Activated CD8-positive, alpha-beta memory T cell treated with anti-CD3 and anti-CD28 coated beads for 36 hours (primary cell): ENCODE data around the gene NUP88. TPM values are rescaled to one million over a fixed set of nuclear protein-coding genes. Genes with fewer than 3 reads are reported as not detected.

ENCODE experiments used
- CTCF ChIA-PET: fragments of 350-600 bp; sonication (Branson Sonifier 250); formaldehyde crosslinking; loops from one replicate; lab custom pipeline; 2021; ENCODE audit warnings: antibody characterized with exemption; lab: Charles Lee
- POLR2A ChIA-PET: fragments of 350-600 bp; sonication (Branson Sonifier 250); formaldehyde crosslinking; loops from one replicate; lab custom pipeline; 2021; ENCODE audit warnings: antibody characterized with exemption; lab: Charles Lee
- total RNA-seq, 2 experiments: library from RNA; stranded (reverse); gene quantifications; one replicate each; pipeline ENCODE4 v1.2.3, GENCODE V29; 2021

Gene NUP88
- total RNA-seq, result 100 to 1,000 TPM; 145 to 164 TPM

- CTCF ChIA-PET, result interaction anchor here (0.6 to 1.6 kb wide), 4 partner anchors 14 to 114 kb away, joined by 3 to 5 read pairs (median 4); partner anchors contain the start of genes C1QBP, DERL2 and MIS12
- POLR2A ChIA-PET, result interaction anchor here (0.7 to 1.3 kb wide), 7 partner anchors 9 to 107 kb away, joined by 3 to 9 read pairs (median 4); partner anchors contain the start of genes C1QBP and DHX33
Observed at GRCh38 chr17:5419356-5419958, at the start of gene NUP88. Gene NUP88 (minus strand): TSS chr17:5419662. CDS start chr17:5419650, 12 bp downstream.

GRCh38 chr17:5468075-5468473 is 48.6 kb upstream of the NUP88 start:
- CTCF ChIA-PET, result interaction anchor here (1.8 kb wide), 1 partner anchor 29 kb away, joined by 8 read pairs; the partner anchor contains the start of gene C1QBP
- POLR2A ChIA-PET, result interaction anchor here (0.6 to 1.7 kb wide), 5 partner anchors 18 to 55 kb away, joined by 3 to 9 read pairs (median 4); partner anchors contain the start of genes C1QBP, DERL2, MIS12 and NUP88

- ChIA-PET CTCF (no interaction called here), POLR2A (interaction anchor here (0.6 to 1.7 kb wide), 2 partner anchors 36 to 54 kb away, joined by 3 to 4 read pairs; no protein-coding TSS in a partner anchor)
Observed at GRCh38 chr17:5467416-5467815, 48.0 kb upstream of the NUP88 start.

GRCh38 chr17:5466295-5466694 is 46.8 kb upstream of the NUP88 start:
- ChIA-PET CTCF (interaction anchor here (1.2 kb wide), 1 partner anchor 27 kb away, joined by 7 read pairs; the partner anchor contains the start of gene C1QBP), POLR2A (interaction anchor here (1.2 kb wide), 1 partner anchor 48 kb away, joined by 3 read pairs; no protein-coding TSS in a partner anchor)

- POLR2A ChIA-PET, result no interaction called here
- CTCF ChIA-PET, result interaction anchor here (1.0 to 1.1 kb wide), 2 partner anchors 24 to 26 kb away, joined by 3 read pairs; no protein-coding TSS in a partner anchor
Observed at GRCh38 chr17:5464717-5465507, 45.5 kb upstream of the NUP88 start.

- ChIA-PET CTCF (no interaction called here), POLR2A (no interaction called here)
Observed at GRCh38 chr17:5446786-5447185, 27.3 kb upstream of the NUP88 start.

- ChIA-PET POLR2A (no interaction called here), CTCF (interaction anchor here (0.9 kb wide), 1 partner anchor 25 kb away, joined by 3 read pairs; the partner anchor contains the start of gene DHX33)
Observed at GRCh38 chr17:5444209-5444608, 24.7 kb upstream of the NUP88 start.

GRCh38 chr17:5443728-5444127 is 24.3 kb upstream of the NUP88 start:
- POLR2A ChIA-PET, result no interaction called here
- CTCF ChIA-PET, result interaction anchor here (0.9 kb wide), 1 partner anchor 25 kb away, joined by 3 read pairs; the partner anchor contains the start of gene DHX33

- CTCF ChIA-PET, result interaction anchor here (0.6 to 4.0 kb wide), 19 partner anchors 11 to 248 kb away, joined by 3 to 31 read pairs (median 4); partner anchors contain the start of genes DHX33, NUP88 and ZNF594
- POLR2A ChIA-PET, result interaction anchor here (0.6 to 1.4 kb wide), 6 partner anchors 20 to 167 kb away, joined by 3 to 6 read pairs (median 4); partner anchors contain the start of genes DERL2, DHX33, MIS12 and NUP88
Observed at GRCh38 chr17:5439446-5439764, 19.9 kb upstream of the NUP88 start.

GRCh38 chr17:5438716-5439445 is 19.4 kb upstream of the NUP88 start, which contains the start of gene C1QBP:
Gene C1QBP (minus strand): TSS chr17:5439155. CDS start chr17:5439073, 82 bp downstream.
- ChIA-PET POLR2A (interaction anchor here (0.6 to 1.4 kb wide), 6 partner anchors 19 to 166 kb away, joined by 3 to 6 read pairs (median 4); partner anchors contain the start of genes DERL2, DHX33, MIS12 and NUP88), CTCF (interaction anchor here (0.6 to 4.0 kb wide), 19 partner anchors 10 to 247 kb away, joined by 3 to 31 read pairs (median 4); partner anchors contain the start of genes DHX33, NUP88 and ZNF594)

GRCh38 chr17:5437721-5438317 is 18.4 kb upstream of the NUP88 start:
- POLR2A ChIA-PET, result no interaction called here
- CTCF ChIA-PET, result interaction anchor here (4.0 kb wide), 1 partner anchor 9 kb away, joined by 31 read pairs; no protein-coding TSS in a partner anchor

- POLR2A ChIA-PET, result interaction anchor here (0.6 to 1.6 kb wide), 2 partner anchors 11 to 16 kb away, joined by 5 to 9 read pairs; partner anchors contain the start of genes NUP88 and RPAIN
- CTCF ChIA-PET, result interaction anchor here (0.6 kb wide), 1 partner anchor 109 kb away, joined by 4 read pairs; no protein-coding TSS in a partner anchor
Observed at GRCh38 chr17:5435781-5436315, 16.4 kb upstream of the NUP88 start.

GRCh38 chr17:5434984-5435383 is 15.5 kb upstream of the NUP88 start:
- POLR2A ChIA-PET, result no interaction called here
- CTCF ChIA-PET, result no interaction called here

- ChIA-PET POLR2A (no interaction called here), CTCF (interaction anchor here (1.2 kb wide), 1 partner anchor 18 kb away, joined by 3 read pairs; no protein-coding TSS in a partner anchor)
Observed at GRCh38 chr17:5431949-5432556, 12.6 kb upstream of the NUP88 start.

- ChIA-PET POLR2A (interaction anchor here (0.6 to 1.3 kb wide), 3 partner anchors 9 to 96 kb away, joined by 3 to 5 read pairs (median 3); no protein-coding TSS in a partner anchor), CTCF (interaction anchor here (6.1 kb wide), 1 partner anchor 8 kb away, joined by 31 read pairs; the partner anchor contains the start of gene C1QBP)
Observed at GRCh38 chr17:5431234-5431633, 11.8 kb upstream of the NUP88 start.

GRCh38 chr17:5430413-5430999 is 11.0 kb upstream of the NUP88 start:
- ChIA-PET CTCF (interaction anchor here (6.1 kb wide), 1 partner anchor 8 kb away, joined by 31 read pairs; the partner anchor contains the start of gene C1QBP), POLR2A (interaction anchor here (0.6 to 1.3 kb wide), 2 partner anchors 8 to 96 kb away, joined by 3 to 5 read pairs; no protein-coding TSS in a partner anchor)
